HG03064 (cell line): Measurements from ENCODE around the gene NCEH1.
"Not testable (repeated sequence)": the region's sequence is repeated elsewhere in the genome, so short reads cannot be mapped to it uniquely, and the experiment has no call there.

Source experiments
- ATAC-seq: cut with Tn5 transposase; IDR thresholded peaks from one replicate; pipeline ENCODE4 v1.9.1; 2021; ENCODE audit warnings: low read depth; ENCODE audit not compliant: unreplicated experiment

NCEH1 gene, protein sequence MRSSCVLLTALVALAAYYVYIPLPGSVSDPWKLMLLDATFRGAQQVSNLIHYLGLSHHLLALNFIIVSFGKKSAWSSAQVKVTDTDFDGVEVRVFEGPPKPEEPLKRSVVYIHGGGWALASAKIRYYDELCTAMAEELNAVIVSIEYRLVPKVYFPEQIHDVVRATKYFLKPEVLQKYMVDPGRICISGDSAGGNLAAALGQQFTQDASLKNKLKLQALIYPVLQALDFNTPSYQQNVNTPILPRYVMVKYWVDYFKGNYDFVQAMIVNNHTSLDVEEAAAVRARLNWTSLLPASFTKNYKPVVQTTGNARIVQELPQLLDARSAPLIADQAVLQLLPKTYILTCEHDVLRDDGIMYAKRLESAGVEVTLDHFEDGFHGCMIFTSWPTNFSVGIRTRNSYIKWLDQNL

DNA sequence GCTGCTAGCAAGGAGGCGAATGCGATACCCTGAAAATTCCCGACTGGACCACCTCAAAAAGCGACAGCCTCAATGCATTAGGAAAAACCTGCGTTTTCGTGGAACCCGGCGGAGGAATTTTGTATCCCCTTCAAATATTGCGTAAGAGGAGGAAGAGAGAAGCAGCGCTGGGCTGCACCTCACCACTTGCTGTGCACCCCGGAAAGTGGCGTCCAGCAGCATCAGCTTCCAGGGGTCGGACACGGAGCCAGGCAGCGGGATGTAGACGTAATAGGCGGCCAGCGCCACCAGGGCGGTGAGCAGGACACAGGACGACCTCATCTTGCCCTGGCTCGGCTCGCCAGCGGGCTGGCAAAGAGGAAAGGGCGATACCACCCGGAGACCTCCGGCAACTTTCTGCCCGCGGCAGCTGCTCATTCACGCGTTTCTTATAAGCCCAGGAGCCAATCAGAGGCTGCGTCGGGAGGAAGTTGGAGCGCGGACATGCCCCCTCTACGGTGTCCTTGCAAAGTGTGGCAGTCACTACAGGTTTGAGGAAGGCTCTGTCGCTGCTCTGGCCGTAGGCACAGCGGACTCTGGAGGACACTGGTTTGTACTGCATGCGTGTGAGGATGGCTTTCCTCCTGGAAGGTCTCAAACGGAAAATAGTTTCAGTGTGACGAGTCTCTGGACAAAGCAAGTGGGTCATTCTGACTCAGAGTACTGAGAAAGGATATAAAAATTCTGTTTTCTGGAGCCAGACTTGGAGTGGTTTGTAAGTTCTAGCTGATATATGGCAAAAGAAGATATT, at the start of gene NCEH1:
NCEH1 (minus strand) TSS at position 404 of the 790 bp plus-strand sequence; CDS start at position 321, 83 bp downstream.
- ATAC-seq = peak; percentile 100

DNA sequence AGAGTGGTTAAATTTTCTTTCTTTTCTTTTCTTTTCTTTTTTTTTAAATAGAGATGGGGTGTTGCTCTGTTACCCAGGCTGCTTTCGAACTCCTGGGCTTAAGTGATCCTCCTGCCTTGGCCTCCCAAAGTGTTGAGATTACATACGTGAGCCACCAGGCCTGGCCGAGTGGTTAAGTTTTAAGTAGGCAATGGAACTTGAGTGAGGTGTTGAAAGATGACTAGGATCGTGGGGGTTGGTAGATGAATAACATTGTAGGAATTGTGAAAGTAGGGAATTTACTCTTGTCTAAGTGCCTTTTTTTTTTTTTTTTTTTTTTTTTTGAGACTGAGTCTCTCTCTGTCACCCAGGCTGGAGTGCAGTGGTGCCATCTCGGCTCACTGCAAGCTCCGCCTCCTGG, 49.5 kb upstream of the NCEH1 start:
- ATAC-seq = not testable (repeated sequence)

DNA sequence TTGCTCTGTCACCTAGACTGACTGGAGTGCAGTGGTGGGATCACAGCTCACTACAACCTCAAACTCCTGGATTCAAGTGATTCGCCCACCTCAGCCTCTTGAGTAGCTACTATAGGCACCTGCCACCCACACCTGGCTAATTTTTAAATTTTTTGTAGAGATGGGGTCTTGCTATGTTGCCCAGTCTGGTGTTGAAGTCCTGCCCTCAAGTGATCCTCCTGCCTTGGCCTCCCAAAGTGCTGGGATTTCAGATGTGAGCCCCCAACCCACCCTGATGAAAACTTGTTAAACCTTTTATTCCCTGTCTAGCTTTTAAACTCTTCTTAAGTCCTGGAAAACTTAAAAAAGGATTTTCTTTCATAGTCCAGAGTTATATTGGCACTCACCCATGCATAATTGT, 42.3 kb upstream of the NCEH1 start:
- ATAC-seq = no peak

DNA sequence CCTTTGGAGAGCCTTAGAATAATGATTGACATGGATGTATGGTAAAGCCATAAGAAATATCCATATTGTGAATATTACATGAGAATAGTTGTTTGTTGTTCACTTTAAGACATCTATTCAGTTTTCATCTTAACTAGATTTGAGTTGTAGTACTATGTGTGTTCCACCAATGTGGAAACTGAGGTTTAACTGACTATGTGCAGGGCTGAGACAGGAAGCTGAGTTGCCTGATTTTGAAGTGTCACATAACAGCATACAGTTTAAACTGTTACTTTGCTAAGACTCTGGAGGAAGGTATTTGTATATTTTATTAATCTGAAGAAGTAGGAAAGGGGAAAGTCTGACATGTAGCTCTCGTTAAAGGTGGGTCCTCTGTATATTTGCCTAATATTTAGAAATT, 41.8 kb upstream of the NCEH1 start:
- no peak for ATAC-seq

DNA sequence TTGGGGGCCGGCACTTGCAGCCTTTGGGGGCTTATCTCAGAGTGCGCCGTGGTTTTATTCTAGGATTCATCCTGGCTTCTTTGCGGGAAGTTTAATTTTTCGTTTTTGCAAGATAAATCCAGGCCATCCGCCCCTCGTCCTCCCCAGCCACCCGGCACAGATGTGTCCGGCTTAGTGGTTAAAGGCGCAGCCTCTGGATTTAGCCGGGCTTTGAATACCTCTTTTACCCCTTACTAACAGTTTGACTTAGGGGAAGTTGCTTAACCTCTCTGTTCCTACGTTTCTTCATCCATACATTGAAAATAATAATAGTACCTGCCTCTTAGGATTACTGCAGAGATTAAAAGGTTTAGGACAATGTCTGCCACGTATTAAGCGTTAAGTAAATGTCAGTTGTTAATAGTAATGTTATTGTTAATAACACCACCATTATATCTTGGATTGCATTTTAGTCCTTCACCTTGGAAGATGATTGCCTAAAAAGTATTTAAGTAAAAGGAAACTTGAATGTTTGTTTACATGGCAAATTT, 40.4 kb upstream of the NCEH1 start:
- ATAC-seq = no peak

DNA sequence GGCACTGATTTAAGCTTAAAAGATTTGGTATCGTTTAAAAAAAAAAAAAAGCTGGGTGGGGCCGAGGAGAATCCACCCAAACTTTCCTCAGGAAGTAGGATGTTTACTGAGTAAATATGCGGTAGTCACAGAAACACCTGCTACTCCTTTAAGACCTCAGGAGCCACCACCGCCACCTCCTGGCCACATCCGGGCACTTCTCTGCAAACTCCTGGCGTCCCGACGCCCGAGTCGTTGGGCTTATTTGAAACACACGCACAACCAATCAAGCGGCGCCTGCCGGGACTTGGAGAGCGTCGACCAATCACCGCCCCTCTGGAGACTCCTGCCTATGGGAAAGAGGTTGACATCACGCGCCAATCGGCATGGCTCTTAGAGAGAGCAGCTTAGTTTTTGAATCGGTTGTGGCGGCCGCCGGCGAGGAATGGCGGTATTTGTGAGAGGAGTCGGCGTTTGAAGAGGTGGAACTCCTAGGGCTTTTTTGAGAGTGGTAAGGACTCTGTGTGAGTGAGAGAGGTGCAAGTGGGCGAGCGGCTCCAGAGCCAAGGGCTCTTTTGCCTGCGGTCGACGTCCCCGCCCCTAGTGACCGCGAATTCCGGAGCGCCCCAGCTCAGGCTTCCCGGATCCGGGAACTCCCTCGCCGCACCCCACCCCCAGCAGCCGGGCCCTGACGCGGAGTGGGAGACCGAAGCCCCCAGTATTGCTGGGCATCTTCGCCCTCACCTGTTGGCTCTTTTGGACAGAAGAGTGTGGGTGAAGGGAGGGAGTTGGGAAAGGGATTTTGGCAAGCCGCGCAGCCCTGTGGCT, 39.7 kb upstream of the NCEH1 start, which contains the start of gene ECT2:
ECT2 (plus strand) TSS at position 359 of the 807 bp plus-strand sequence. CDS start 3,805 bp downstream, outside the sequence.
- ATAC-seq = peak; percentile 99

DNA sequence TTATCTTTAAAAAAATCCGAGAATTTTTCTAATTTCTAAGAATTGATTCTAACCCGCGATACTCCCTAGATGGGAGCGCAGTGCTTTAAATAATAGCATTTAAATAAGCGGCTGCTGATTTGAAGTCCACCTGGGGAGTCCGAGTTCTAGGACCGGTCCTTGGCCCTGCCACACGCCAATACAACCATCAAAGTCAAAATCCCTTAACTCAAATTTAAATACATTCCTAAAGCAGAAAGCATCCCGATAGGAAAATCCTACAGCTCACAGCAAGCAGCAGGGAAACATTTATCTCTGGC, 39.2 kb upstream of the NCEH1 start:
- no peak for ATAC-seq

DNA sequence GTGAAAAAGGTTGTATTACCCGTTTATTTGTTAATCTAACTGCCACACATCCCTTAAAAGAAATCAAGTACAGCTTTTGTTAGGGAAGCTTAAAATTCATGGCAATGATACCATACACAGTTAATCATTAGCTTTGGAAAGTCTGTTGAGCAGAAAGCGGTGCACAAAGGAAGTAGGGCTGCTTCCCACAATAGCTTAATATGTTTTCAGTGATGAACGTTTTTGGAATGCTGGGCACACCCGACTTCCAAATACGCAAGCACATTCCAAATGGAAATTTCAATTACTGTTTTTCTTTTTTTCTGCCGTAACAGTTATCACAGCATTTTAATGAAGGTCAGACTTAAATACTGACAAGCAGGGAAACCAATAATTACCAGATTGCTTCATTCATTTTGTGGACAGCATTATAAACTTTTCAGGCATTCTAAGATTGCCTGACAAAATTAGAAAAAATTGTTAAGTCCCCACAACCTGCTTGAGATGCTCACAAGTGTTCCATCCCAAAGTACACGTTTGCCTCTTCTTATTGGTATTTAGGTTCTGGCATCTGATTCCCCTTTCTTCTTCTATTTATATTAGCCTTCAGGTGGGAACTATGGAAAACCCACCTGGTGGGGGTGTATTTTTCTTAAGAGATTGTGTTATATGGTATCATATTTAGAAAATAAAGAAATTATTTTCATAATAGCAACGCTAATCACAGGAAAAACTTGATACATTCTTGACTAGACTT, 38.5 kb upstream of the NCEH1 start:
- ATAC-seq = no peak

DNA sequence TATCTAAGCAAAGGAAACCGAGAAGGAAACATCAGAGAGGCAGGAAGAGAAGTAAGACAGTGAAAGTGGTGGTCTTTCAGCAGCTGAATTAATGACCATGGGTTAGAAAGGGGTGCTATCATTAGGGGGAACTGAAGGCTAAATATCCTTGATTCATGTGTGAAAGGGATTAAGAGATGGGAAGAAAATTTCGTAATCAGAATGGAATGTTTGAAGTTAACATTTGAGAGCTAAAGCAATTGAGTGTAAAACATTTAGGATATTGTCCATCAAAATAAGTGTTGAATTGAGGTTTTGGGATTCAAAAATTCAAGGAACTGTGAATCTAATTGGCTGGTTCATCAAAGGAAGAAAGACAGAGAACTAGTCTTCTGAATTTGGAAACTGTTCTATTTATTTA, 35.6 kb upstream of the NCEH1 start:
- ATAC-seq = no peak

DNA sequence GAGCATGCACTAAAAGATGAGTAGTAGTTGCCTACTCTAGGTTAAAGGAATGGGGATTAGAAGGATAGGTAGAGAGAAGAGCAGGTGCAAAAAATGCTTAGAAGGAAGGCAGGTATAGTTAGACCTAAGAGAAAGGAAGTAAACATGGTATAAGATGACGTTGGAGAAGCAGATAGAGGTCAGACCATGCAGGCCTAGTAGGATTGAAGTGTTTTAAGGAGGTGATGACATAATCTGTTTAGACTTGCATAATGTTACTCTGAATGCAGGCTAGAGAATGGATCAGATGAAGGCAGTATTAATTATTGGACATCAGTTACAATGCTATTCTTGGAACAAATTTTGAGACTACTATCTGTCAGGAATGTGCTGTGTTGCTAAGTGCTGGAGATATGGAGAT, 28.6 kb upstream of the NCEH1 start:
- ATAC-seq = no peak

DNA sequence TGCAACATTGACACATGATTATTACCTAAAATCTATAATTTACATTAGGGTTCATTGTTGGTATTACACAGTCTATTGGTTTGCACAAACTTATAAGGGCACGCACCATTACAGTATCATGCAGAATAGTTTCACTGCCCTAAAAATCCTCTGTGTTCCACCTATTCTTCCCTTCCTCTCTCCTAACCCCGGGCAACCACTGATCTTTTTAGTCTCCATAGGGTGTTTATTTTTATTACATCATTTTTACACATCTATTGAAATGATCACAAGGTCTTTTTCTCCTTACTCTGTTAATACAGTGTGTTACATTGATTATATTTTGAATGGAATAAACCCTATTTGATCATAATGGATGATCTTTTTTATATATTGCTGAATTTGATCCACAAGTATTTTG, 24.1 kb upstream of the NCEH1 start:
- ATAC-seq = no peak

DNA sequence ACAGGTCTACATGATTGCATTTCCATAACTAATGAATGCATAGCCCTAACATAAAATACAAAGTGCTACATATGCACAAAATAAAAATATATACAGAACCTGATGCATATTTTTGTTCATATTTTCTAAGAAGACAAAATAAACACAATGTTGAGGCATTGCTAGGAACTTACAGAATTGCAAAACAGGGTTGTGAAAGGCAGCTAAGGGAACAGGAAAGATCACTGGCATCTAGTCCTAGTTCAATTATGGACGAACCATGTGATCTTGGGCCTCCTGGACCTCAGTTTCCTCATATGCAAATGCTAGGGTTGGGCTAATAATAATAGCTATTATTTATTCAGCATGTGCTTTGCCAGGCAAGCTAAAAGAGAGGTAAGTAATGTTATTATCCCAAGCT, 15.5 kb upstream of the NCEH1 start:
- ATAC-seq = no peak

DNA sequence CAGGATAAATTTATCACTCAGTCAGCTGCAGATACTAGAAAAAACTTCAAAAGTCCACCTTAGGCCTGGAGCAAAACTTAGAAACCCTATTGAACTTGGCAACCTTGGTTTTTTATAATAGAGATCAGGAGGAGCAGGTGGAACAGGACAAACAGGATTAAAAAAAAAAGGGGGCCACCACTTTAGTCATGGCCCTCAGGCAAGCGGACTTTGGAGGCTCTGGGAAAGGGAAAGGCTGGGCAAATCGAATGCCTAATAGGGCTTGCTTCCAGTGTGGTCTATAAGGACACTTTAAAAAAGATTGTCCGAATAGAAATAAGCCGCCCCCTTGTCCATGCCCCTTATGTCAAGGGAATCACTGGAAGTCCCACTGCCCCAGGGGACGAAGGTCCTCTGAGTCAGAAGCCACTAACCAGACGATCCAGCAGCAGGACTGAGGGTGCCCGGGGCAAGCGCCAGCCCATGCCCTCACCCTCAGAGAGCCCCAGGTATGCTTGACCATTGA, 11.7 kb upstream of the NCEH1 start:
- not testable (repeated sequence) for ATAC-seq

DNA sequence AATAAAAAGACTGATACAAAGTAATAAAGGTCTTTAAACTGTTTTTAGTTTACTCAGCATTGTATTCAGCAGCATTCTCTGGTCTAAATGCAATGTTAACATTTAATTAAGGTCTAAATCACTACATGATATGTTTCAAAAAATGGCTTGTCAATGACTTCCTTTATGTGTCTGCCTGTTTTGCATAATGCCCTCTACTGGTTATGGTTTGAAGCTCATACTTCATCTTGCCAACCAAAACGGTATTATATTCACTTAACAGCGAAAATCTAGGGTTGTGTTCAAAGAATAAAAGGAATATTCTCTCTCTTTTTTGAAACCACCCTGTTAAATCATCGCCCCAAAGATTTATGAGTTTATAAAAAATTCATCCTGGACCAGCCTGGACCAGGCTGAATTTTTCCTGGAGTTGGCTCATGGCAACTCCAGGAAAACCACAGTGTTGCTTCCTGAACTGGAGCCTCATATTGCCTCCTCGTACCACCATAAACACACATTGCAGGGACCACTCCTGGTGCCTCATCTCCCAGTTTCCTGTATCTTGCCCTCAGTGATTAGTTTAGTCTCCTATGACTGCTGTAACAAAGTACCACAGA, 6.7 kb upstream of the NCEH1 start:
- no peak for ATAC-seq

DNA sequence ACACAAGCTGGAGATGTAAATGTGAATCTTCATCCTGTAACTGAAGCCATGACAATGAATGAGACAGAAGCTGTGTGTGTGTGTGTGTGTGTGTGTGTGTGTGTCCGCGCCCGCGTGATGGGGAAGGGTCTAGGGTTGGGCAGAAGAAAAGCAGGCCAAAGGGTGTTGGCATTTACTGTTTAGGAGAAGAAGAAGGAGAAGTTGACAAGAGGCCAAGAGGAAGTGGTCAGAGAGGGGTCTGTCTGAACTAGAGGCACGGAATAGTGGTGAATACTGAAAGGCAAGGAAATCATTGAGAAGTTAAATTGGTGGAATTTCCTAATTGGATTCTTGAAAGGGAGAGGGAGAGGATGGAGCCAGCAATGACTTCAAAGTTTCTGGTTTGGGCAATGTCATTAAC, 5.6 kb upstream of the NCEH1 start:
- ATAC-seq = no peak

DNA sequence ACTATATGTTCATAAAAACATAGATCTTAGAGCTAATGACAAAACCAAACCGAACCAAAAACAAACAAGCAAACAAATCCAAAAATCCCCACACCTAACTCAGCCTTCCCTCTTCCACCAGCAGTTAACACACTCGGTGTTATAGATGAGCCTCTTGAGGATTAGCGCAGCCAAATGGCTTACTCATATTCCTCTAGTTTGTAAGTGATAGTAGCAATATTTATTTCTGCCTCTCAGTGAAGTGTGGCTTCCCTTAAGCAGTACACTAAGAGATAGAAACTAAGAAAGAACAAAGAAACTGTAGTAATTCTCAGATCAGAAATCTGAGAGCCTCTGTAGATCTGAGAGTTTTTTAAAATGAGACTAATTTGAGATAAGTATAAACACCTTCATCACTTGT, 2.4 kb upstream of the NCEH1 start:
- ATAC-seq = no peak

DNA sequence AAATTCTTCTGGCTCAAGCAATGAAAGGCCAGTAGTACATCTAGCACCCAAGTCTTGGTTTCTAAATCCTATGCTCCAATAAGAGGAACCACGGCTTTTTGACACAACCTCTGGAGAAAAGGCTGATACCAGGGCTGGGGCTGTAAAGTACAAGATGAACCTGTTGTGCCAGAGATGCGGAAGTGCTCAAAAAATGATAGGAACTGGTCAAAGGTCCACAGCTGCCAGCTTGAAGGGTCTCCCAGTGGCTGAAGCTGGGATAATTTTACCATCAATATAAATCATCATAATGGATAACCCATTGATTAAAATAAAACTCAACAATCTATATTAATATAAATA, 558 bp upstream of the NCEH1 start:
- ATAC-seq = no peak

DNA sequence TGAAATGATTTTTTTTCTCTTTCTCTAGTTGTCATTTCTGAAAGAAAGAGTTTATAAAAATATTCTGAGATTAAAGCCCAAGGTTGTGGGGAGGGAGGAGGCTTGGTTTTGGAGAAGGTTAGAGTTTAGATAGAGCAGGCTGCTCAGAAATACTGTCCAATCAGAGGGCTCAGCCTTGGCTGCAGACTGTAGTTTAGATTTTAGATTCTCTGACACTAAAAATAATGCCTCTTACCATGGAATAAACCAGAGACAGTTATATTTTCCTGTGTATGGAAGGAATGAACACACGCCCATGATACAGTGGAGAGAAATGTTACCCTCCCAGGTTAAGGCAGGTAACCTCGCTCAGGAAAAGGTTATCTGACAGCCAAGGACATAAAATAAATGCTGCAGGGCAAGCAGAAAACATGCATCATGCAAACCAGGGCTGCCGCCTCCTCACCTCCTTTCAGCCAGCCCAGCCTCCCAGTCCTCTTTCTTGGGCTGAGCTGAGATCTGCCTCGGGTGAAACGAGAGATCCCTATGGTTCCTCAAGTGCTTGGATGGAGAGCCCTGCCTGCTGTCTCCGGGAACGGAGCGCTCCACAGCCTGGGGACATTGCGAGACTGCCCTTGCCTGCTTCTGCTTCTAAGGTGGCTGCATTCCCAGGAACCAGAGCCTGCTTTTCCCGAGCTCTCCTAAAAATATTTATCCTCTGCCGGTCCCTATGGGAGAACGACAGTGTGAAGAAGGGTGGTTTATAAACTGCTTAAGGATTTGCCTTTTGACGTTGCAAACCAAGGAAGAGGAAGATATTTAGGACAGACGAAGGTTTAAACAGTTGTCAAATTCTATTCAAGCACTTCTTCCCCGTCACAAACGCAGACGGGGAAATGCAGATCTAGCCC, 848 bp downstream of the NCEH1 start:
- ATAC-seq = no peak
